Panc1 (cell line): ENCODE measurements around the gene WDR83. TPM values are rescaled to one million over a fixed set of nuclear protein-coding genes. Genes with fewer than 3 reads are reported as not detected.

Experiments used
- ATAC-seq: fragments of 200-7000 bp; cut with Tn5 transposase; 2 replicates; pipeline ENCODE4 v1.9.1; 2020; ENCODE audit warnings: mild to moderate bottlenecking, moderate library complexity
- BruUV-seq: library from RNA; stranded (reverse); fragments of 400-500 nt; replicated peaks from 2 replicates; lab custom pipeline; 2021; lab: Mats Ljungman, UMichigan
- CTCF ChIA-PET: fragments of 300-600 bp; sonication (Branson Sonifier 250); formaldehyde crosslinking; loops from one replicate; lab custom pipeline; 2022; ENCODE audit warnings: antibody characterized with exemption; lab: Charles Lee
- POLR2A ChIA-PET: fragments of 300-600 bp; sonication (Branson Sonifier 250); formaldehyde crosslinking; loops from one replicate; lab custom pipeline; 2022; ENCODE audit warnings: antibody characterized with exemption; lab: Charles Lee
- DNase-seq: peaks from one replicate; pipeline ENCODE4 v3.0.0-alpha.2; 2010; ENCODE audit warnings: low read depth, low spot score
- H3K27ac ChIP-seq: 2 replicates; pipeline ENCODE4 v1.5.1; 2011; ENCODE audit warnings: mild to moderate bottlenecking, low read length, inconsistent platforms
- H3K27me3 ChIP-seq: fragments of 200-500 bp; sonication (Bioruptor generic); 2 replicates; pipeline ENCODE4 v1.6.0; 2014; ENCODE audit warnings: low read length, inconsistent platforms; ENCODE audit not compliant: control insufficient read depth, insufficient read depth
- H3K36me3 ChIP-seq: fragments of 200-500 bp; sonication (Bioruptor generic); 2 replicates; pipeline ENCODE4 v1.5.1; 2014; ENCODE audit warnings: inconsistent platforms, mild to moderate bottlenecking, low read length, moderate library complexity; ENCODE audit not compliant: control insufficient read depth, insufficient read depth
- H3K4me1 ChIP-seq: 2 replicates; pipeline ENCODE4 v1.5.1; 2011; ENCODE audit warnings: inconsistent platforms, mild to moderate bottlenecking, low read length, moderate library complexity; ENCODE audit not compliant: control insufficient read depth, insufficient read depth
- H3K4me3 ChIP-seq, 2 experiments: 2 replicates each; pipeline ENCODE4 v1.5.1; 2011 to 2012; ENCODE audit warnings: low read depth in 2 of 2, low read length in 2 of 2, mild to moderate bottlenecking in 2 of 2, inconsistent platforms in 1 of 2, moderate library complexity in 1 of 2
- H3K9me3 ChIP-seq: fragments of 200-500 bp; sonication (Bioruptor generic); 2 replicates; pipeline ENCODE4 v1.5.1; 2014; ENCODE audit warnings: low read depth, mild to moderate bottlenecking, inconsistent platforms, low read length, moderate library complexity; ENCODE audit not compliant: control insufficient read depth, insufficient read depth
- CTCF ChIP-seq: fragments of 450-650 bp; IDR thresholded peaks from 2 replicates; pipeline ENCODE4 v1.5.1; 2017; ENCODE audit warnings: mild to moderate bottlenecking
- POLR2AphosphoS5 ChIP-seq: IDR thresholded peaks from 2 replicates; pipeline ENCODE4 v1.6.1; 2012; ENCODE audit warnings: mild to moderate bottlenecking, low read depth, low read length, moderate library complexity
- TCF7L2 ChIP-seq: IDR thresholded peaks from 2 replicates; pipeline ENCODE4 v1.6.1; 2011; ENCODE audit warnings: mild to moderate bottlenecking, low read depth, low read length, inconsistent platforms
- in situ Hi-C: cut with HindIII; loops from 2 replicates; pipeline ENCODE4 v1.10.0; 2016; ENCODE audit warnings: low sequenced_read_pairs, low pct_unique_long_range_greater_than_20kb
- intact Hi-C: fragments of 100-400 bp; cut with micrococcal nuclease; formaldehyde crosslinking; loops from one replicate; pipeline ENCODE4 v1.10.0; 2022; ENCODE audit not compliant: unreplicated experiment
- total RNA-seq: library from RNA; stranded (reverse); gene quantifications from one replicate; pipeline ENCODE4 v1.2.1, GENCODE V29; 2021; ENCODE audit not compliant: unreplicated experiment
- TF ChIP-seq, protein P1 (sequence below), 2 experiments: IDR thresholded peaks; 2 replicates each; pipeline ENCODE4 v1.6.1; 2011 to 2012; ENCODE audit warnings: low read depth in 2 of 2, control low read depth in 1 of 2, low read length in 1 of 2, mild to moderate bottlenecking in 1 of 2, moderate library complexity in 1 of 2; ENCODE audit not compliant: insufficient read depth in 1 of 2

Gene WDR83
- total RNA-seq, 1 experiment from 2014 or later = 10.8 TPM

DNA sequence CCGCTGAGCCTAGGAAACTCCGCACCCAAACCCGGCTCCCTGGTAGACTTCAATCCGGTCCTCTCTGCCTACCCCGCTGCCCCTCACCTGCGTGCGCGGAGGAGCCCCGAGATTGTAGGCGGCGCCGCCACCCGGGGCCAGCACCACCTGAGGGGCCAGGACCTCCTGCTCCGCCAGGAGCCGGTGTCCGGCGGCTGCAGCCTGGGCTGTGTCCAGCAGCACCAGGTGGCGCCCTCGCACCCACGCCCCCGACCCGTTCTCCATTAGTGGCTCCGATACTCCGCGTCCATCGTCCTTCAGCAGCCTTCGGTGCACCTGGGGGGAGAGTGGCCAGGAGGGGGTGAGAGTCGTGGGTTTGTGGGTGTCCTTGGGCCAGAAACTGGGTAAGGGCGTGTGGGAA, 18.5 kb upstream of the WDR83 start:
- TF ChIP-seq POLR2AphosphoS5 (no peak), CTCF (peak; percentile 44; the same call in 1 of the 2 replicates)
- TF ChIP-seq, protein P1, sequence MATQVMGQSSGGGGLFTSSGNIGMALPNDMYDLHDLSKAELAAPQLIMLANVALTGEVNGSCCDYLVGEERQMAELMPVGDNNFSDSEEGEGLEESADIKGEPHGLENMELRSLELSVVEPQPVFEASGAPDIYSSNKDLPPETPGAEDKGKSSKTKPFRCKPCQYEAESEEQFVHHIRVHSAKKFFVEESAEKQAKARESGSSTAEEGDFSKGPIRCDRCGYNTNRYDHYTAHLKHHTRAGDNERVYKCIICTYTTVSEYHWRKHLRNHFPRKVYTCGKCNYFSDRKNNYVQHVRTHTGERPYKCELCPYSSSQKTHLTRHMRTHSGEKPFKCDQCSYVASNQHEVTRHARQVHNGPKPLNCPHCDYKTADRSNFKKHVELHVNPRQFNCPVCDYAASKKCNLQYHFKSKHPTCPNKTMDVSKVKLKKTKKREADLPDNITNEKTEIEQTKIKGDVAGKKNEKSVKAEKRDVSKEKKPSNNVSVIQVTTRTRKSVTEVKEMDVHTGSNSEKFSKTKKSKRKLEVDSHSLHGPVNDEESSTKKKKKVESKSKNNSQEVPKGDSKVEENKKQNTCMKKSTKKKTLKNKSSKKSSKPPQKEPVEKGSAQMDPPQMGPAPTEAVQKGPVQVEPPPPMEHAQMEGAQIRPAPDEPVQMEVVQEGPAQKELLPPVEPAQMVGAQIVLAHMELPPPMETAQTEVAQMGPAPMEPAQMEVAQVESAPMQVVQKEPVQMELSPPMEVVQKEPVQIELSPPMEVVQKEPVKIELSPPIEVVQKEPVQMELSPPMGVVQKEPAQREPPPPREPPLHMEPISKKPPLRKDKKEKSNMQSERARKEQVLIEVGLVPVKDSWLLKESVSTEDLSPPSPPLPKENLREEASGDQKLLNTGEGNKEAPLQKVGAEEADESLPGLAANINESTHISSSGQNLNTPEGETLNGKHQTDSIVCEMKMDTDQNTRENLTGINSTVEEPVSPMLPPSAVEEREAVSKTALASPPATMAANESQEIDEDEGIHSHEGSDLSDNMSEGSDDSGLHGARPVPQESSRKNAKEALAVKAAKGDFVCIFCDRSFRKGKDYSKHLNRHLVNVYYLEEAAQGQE (IDR thresholded peaks at IDR 0.05; ENCODE audit: insufficient read depth in 1 of 2, low read depth in 2 of 2, low read length in 1 of 2) = no peak
- DNase-seq = no peak
- Histone ChIP-seq H3K27ac (no peak overlapping the region), H3K36me3 (no peaks in the 10 kb centered on the region), H3K4me1 (no peaks in the 10 kb centered on the region), H3K27me3 (no peaks in the 10 kb centered on the region), H3K9me3 (no peaks in the 10 kb centered on the region), H3K4me3 (no peak overlapping the region)
- intact Hi-C loops = loop anchor here (5.0 kb wide), 1 partner anchor 96 kb away; the partner anchor contains the start of gene ZNF564
- in situ Hi-C loops = no loop called here
- BruUV-seq = no TSS peak
- ATAC-seq = peak; percentile 8; the same call in 1 of the 2 replicates
- POLR2A ChIA-PET = no interaction called here
- CTCF ChIA-PET = no interaction called here

DNA sequence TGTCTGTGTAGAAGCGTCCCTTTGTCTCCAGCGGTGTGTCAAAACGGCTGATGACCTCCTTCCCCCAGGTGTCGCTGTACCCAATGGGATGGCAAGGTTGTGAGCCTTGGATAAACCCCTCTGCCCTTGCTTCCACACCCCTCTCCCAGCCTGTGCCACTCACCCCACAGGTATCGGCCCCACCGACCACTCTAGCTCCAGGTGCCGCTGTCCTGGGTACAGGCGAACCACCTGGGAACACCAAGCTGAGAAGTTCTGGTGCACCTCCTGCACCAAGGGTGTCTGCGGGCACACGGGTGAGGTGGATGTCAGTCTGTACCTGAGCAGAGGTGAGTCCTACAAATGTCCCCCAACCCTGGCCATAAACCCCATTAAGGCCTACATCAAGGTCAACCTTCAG, 16.7 kb upstream of the WDR83 start:
- ChIA-PET CTCF (no interaction called here), POLR2A (no interaction called here)
- ATAC-seq (no peak), DNase-seq (no peak)
- TF ChIP-seq CTCF (no peak), TCF7L2 (no peak)
- no peaks in the 10 kb centered on the region for H3K27me3 ChIP-seq
- no peaks in the 10 kb centered on the region for H3K36me3 ChIP-seq
- no TSS peak for BruUV-seq
- H3K27ac ChIP-seq = no peak overlapping the region
- H3K4me1 ChIP-seq = no peaks in the 10 kb centered on the region
- no peaks in the 10 kb centered on the region for H3K9me3 ChIP-seq
- no peak overlapping the region for H3K4me3 ChIP-seq
- intact Hi-C loops = loop anchor here (5.0 kb wide), 1 partner anchor 98 kb away; the partner anchor contains the start of gene ZNF564
- in situ Hi-C loops = no loop called here

DNA sequence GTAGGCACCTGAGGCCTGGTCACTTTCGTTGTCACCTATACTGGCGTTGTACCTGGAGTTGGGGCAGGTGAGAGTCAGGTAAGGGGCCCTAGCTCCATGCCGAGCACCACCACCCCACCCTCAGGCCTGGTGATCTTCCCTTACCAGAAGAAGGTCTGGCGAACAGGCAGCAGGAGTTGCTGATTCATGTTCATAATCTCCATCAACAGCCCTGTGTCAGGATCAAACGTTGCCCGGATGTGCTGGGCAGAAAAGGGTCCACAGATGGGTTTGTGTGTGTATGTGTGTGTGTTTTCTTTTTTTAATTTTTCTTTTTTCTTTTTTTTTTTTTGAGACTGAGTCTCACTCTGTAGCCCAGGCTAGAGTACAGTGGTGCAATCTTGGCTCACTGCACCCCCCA, 14.4 kb upstream of the WDR83 start:
- H3K36me3 ChIP-seq = no peaks in the 10 kb centered on the region
- ChIA-PET POLR2A (interaction anchor here (0.6 kb wide), 1 partner anchor 39 kb away, joined by 5 read pairs; no protein-coding TSS in a partner anchor), CTCF (no interaction called here)
- no peak overlapping the region for H3K27ac ChIP-seq
- H3K9me3 ChIP-seq = no peaks in the 10 kb centered on the region
- intact Hi-C loops = no loop called here
- in situ Hi-C loops = no loop called here
- H3K27me3 ChIP-seq = no peaks in the 10 kb centered on the region
- TF ChIP-seq TCF7L2 (no peak), CTCF (no peak), POLR2AphosphoS5 (no peak)
- no peaks in the 10 kb centered on the region for H3K4me1 ChIP-seq
- no peak for ATAC-seq
- no TSS peak for BruUV-seq
- DNase-seq = no peak
- no peak overlapping the region for H3K4me3 ChIP-seq
